Panc1 (cell line): ENCODE results near the gene LILRB3.

Experiments used
- POLR2AphosphoS5 ChIP-seq: IDR thresholded peaks from 2 replicates; pipeline ENCODE4 v1.6.1; 2012; ENCODE audit warnings: mild to moderate bottlenecking, low read depth, low read length, moderate library complexity
- REST ChIP-seq, 2 experiments: IDR thresholded peaks; 2 replicates each; pipeline ENCODE4 v1.6.1; 2011 to 2012; ENCODE audit warnings: low read depth in 2 of 2, control low read depth in 1 of 2, low read length in 1 of 2, mild to moderate bottlenecking in 1 of 2, moderate library complexity in 1 of 2; ENCODE audit not compliant: insufficient read depth in 1 of 2
- TCF7L2 ChIP-seq: IDR thresholded peaks from 2 replicates; pipeline ENCODE4 v1.6.1; 2011; ENCODE audit warnings: mild to moderate bottlenecking, low read depth, low read length, inconsistent platforms
- TF ChIP-seq, protein P1 (sequence below): fragments of 450-650 bp; IDR thresholded peaks from 2 replicates; pipeline ENCODE4 v1.5.1; 2017; ENCODE audit warnings: mild to moderate bottlenecking

DNA sequence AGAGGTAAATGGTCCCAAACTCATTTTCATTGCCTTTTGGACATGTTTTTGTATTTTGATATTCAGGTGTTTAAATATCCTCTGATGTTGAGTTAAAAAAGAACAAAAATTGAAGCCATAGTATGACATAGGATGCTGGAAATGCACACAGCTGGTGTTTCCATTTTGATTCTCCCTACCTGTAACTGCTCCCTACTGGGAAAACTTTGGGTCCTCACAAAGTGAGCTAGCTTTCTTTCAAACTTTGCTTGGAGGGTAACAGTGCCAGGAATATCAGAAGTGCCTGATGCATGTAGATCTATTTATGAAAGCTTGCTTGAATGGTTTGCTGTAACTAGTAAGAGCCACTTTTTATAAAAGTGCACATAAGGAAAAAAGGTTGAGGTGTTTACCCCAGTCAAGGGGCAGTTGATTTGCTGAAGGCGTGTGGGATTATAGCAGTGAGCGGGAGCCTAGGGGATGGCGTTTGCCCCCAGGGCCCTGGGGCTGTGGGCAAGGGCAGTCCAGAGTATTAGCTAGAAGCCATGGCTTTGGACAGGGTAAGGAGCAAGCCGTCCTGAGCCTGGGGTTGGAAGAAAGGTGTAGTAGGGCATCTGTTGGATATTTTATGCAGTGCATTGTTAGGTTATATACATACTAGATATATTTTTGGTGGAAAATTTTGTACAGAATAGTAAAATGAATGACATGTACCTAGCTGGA is 17.9 kb downstream of the LILRB3 start:
- TF ChIP-seq, protein P1, sequence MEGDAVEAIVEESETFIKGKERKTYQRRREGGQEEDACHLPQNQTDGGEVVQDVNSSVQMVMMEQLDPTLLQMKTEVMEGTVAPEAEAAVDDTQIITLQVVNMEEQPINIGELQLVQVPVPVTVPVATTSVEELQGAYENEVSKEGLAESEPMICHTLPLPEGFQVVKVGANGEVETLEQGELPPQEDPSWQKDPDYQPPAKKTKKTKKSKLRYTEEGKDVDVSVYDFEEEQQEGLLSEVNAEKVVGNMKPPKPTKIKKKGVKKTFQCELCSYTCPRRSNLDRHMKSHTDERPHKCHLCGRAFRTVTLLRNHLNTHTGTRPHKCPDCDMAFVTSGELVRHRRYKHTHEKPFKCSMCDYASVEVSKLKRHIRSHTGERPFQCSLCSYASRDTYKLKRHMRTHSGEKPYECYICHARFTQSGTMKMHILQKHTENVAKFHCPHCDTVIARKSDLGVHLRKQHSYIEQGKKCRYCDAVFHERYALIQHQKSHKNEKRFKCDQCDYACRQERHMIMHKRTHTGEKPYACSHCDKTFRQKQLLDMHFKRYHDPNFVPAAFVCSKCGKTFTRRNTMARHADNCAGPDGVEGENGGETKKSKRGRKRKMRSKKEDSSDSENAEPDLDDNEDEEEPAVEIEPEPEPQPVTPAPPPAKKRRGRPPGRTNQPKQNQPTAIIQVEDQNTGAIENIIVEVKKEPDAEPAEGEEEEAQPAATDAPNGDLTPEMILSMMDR: no peak
- TF ChIP-seq POLR2AphosphoS5: no peak
- TF ChIP-seq REST (IDR thresholded peaks at IDR 0.05; ENCODE audit: insufficient read depth in 1 of 2, low read depth in 2 of 2, low read length in 1 of 2): no peak
- TF ChIP-seq TCF7L2: no peak
